ENCODE results near the gene TAL1.

- no peak for TF ChIP-seq CTCF (conservative IDR thresholded peaks at IDR 0.05)
- no peak for TF ChIP-seq ZFX (IDR thresholded peaks at IDR 0.05)
Observed at GRCh38 chr1:47184822-47185677, 47.0 kb downstream of the TAL1 start.
